Measurements from ENCODE around the gene HIVEP3.

DNA sequence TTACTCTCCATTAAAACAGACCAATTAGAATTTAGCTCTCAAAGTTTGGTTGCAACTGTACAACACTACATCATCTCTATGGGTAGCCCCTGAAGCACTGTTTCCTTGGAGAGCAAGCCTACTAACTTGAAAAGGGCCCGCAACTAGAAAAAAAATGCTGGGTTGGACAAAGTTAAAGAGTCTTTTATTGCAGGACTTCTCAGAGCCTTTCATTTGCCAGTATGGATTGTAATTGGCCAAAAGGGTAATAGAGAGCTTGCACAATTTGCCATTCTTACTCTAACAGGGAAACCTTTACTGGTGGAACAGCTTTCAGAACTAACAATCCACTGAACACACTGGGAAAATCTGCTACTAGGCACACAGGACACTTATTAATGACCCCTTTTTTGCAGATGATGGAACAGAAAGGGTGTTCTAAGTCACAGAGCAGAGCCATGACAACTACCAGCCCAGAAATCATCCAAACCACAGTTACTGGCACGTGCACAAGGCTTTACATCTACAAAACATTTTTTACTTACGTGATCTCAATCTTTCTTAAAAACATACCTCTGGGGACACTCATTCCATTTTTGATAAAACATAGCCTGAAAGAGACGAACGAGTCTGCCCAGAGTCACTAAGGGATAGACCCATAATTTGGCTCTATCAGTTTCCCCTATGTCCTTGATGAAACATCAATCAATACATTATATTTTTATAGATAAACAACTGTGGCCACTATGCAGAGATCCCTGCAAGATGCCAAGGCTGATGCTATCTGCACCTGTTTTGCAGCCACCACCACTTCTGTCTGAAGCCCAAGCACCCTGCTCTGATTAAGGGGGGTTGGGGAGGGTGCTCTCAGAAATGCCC is 257.9 kb downstream of the HIVEP3 start:
- TF ChIP-seq, protein P1, sequence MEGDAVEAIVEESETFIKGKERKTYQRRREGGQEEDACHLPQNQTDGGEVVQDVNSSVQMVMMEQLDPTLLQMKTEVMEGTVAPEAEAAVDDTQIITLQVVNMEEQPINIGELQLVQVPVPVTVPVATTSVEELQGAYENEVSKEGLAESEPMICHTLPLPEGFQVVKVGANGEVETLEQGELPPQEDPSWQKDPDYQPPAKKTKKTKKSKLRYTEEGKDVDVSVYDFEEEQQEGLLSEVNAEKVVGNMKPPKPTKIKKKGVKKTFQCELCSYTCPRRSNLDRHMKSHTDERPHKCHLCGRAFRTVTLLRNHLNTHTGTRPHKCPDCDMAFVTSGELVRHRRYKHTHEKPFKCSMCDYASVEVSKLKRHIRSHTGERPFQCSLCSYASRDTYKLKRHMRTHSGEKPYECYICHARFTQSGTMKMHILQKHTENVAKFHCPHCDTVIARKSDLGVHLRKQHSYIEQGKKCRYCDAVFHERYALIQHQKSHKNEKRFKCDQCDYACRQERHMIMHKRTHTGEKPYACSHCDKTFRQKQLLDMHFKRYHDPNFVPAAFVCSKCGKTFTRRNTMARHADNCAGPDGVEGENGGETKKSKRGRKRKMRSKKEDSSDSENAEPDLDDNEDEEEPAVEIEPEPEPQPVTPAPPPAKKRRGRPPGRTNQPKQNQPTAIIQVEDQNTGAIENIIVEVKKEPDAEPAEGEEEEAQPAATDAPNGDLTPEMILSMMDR (IDR thresholded peaks at IDR 0.05) = no peak
- no peak for TF ChIP-seq EZH2 (IDR thresholded peaks at IDR 0.05)
